ENCODE data around the gene HNRNPD.
"Not testable (repeated sequence)": the region's sequence is repeated elsewhere in the genome, so short reads cannot be mapped to it uniquely, and the experiment has no call there.

HNRNPD gene
- total RNA-seq, result 136 to 154 (median 141) reads per million in 3 donors

- peaks cover 2% of the 10 kb centered on the region for H3K36me3 ChIP-seq (ENCODE audit: control insufficient read depth, insufficient read depth, low read length)
- peaks cover 21% of the 10 kb centered on the region for H3K4me1 ChIP-seq (ENCODE audit: control insufficient read depth, insufficient read depth, low read length, poor library complexity, severe bottlenecking)
- H3K27me3 ChIP-seq (replicated peaks; ENCODE audit: control insufficient read depth, insufficient read depth, low read length, poor library complexity, severe bottlenecking), result no peaks in the 10 kb centered on the region
- no peaks in the 10 kb centered on the region for H3K9me3 ChIP-seq (ENCODE audit: control insufficient read depth, low read length)
- peak within 1 kb of the TSS; percentile 99 for H3K27ac ChIP-seq (ENCODE audit: insufficient read depth, low read length, poor library complexity, severe bottlenecking)
- DNase-seq, result peak; percentile 87 to 89 (median 87)
- peak within 1 kb of the TSS; percentile 99 for H3K4me3 ChIP-seq (ENCODE audit: insufficient read depth, low read depth, low read length, poor library complexity, severe bottlenecking)
Measured at GRCh38 chr4:82373816-82374625, at the start of gene HNRNPD. TSS of gene HNRNPD (minus strand) at chr4:82373991. CDS start at chr4:82373678, 313 bp downstream.

GRCh38 chr4:82422616-82423015 is 48.8 kb upstream of the HNRNPD start:
- H3K36me3 ChIP-seq (ENCODE audit: control insufficient read depth, insufficient read depth, low read length), result peaks cover 42% of the 10 kb centered on the region

GRCh38 chr4:82421796-82422560 is 48.2 kb upstream of the HNRNPD start:
- Histone ChIP-seq H3K27ac (ENCODE audit: insufficient read depth, low read length, poor library complexity, severe bottlenecking) (no peak overlapping the region), H3K4me3 (ENCODE audit: insufficient read depth, low read depth, low read length, poor library complexity, severe bottlenecking) (no peak overlapping the region), H3K27me3 (replicated peaks; ENCODE audit: control insufficient read depth, insufficient read depth, low read length, poor library complexity, severe bottlenecking) (no peaks in the 10 kb centered on the region), H3K36me3 (ENCODE audit: control insufficient read depth, insufficient read depth, low read length) (peaks cover 42% of the 10 kb centered on the region), H3K9me3 (ENCODE audit: control insufficient read depth, low read length) (no peaks in the 10 kb centered on the region), H3K4me1 (ENCODE audit: control insufficient read depth, insufficient read depth, low read length, poor library complexity, severe bottlenecking) (peaks cover 6% of the 10 kb centered on the region)
- no peak for DNase-seq

More at GRCh38 chr4:82422616-82423015, 48.8 kb upstream of the HNRNPD start:
- no peak overlapping the region for H3K27ac ChIP-seq (ENCODE audit: insufficient read depth, low read length, poor library complexity, severe bottlenecking)
- no peak overlapping the region for H3K4me3 ChIP-seq (ENCODE audit: insufficient read depth, low read depth, low read length, poor library complexity, severe bottlenecking)
- H3K4me1 ChIP-seq (ENCODE audit: control insufficient read depth, insufficient read depth, low read length, poor library complexity, severe bottlenecking), result peaks cover 12% of the 10 kb centered on the region
- H3K27me3 ChIP-seq (replicated peaks; ENCODE audit: control insufficient read depth, insufficient read depth, low read length, poor library complexity, severe bottlenecking), result no peaks in the 10 kb centered on the region
- no peak for DNase-seq
- H3K9me3 ChIP-seq (ENCODE audit: control insufficient read depth, low read length), result no peaks in the 10 kb centered on the region

DNA sequence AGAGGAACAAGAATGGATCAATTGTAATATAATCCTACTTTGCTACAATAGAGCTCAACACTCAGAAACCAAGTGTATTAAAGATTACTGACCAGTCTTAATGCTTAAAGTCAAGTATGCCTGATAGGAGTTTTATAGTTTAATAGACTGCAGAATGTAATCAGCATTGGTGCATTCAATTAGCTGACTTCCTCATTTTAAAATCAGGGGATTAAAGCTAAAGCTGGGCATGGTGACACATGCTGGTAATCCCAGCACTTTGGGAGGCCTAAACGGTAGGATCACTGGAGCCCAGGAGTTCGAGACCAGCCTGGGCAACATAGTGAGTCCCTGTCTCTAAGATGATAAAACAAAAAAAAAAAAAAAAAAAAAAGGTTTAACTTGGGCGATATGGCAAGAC is 45.7 kb upstream of the HNRNPD start:
- peaks cover 18% of the 10 kb centered on the region for H3K36me3 ChIP-seq (ENCODE audit: control insufficient read depth, insufficient read depth, low read length)
- no peaks in the 10 kb centered on the region for H3K4me1 ChIP-seq (ENCODE audit: control insufficient read depth, insufficient read depth, low read length, poor library complexity, severe bottlenecking)
- no peaks in the 10 kb centered on the region for H3K27me3 ChIP-seq (replicated peaks; ENCODE audit: control insufficient read depth, insufficient read depth, low read length, poor library complexity, severe bottlenecking)
- H3K4me3 ChIP-seq (ENCODE audit: insufficient read depth, low read depth, low read length, poor library complexity, severe bottlenecking), result no peak overlapping the region
- DNase-seq, result no peak
- H3K27ac ChIP-seq (ENCODE audit: insufficient read depth, low read length, poor library complexity, severe bottlenecking), result no peak overlapping the region
- no peaks in the 10 kb centered on the region for H3K9me3 ChIP-seq (ENCODE audit: control insufficient read depth, low read length)

GRCh38 chr4:82415922-82416365 is 42.2 kb upstream of the HNRNPD start:
- Histone ChIP-seq H3K4me3 (ENCODE audit: insufficient read depth, low read depth, low read length, poor library complexity, severe bottlenecking) (no peak overlapping the region), H3K36me3 (ENCODE audit: control insufficient read depth, insufficient read depth, low read length) (no peaks in the 10 kb centered on the region), H3K4me1 (ENCODE audit: control insufficient read depth, insufficient read depth, low read length, poor library complexity, severe bottlenecking) (no peaks in the 10 kb centered on the region), H3K27ac (ENCODE audit: insufficient read depth, low read length, poor library complexity, severe bottlenecking) (no peak overlapping the region), H3K27me3 (replicated peaks; ENCODE audit: control insufficient read depth, insufficient read depth, low read length, poor library complexity, severe bottlenecking) (no peaks in the 10 kb centered on the region), H3K9me3 (ENCODE audit: control insufficient read depth, low read length) (no peaks in the 10 kb centered on the region)
- DNase-seq, result no peak

- not testable (repeated sequence) for H3K36me3 ChIP-seq (ENCODE audit: control insufficient read depth, insufficient read depth, low read length); H3K4me1 ChIP-seq (ENCODE audit: control insufficient read depth, insufficient read depth, low read length, poor library complexity, severe bottlenecking); DNase-seq
Measured at GRCh38 chr4:82415061-82415460, 41.3 kb upstream of the HNRNPD start.

DNA sequence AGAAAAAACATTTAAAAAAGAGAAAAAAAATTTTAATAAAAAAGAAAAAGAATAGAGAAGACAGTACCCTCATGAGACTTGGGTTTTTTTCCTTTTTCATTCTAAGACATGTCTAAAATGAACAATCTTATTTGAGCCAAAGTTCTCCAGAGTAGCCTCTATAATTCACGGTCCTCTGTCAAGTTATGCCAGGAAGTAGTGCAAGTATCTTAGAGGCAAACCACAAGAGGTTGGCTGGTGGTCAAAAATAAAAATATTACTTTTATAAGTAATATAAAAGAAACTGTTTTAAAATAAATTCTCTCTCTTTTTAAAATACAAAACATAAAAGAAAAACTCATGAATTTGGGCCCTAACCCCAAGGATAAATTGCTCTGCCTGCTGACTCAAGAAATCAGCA is 29.9 kb upstream of the HNRNPD start:
- no peaks in the 10 kb centered on the region for H3K4me1 ChIP-seq (ENCODE audit: control insufficient read depth, insufficient read depth, low read length, poor library complexity, severe bottlenecking)
- no peaks in the 10 kb centered on the region for H3K9me3 ChIP-seq (ENCODE audit: control insufficient read depth, low read length)
- H3K36me3 ChIP-seq (ENCODE audit: control insufficient read depth, insufficient read depth, low read length), result no peaks in the 10 kb centered on the region
- no peak overlapping the region for H3K27ac ChIP-seq (ENCODE audit: insufficient read depth, low read length, poor library complexity, severe bottlenecking)
- no peaks in the 10 kb centered on the region for H3K27me3 ChIP-seq (replicated peaks; ENCODE audit: control insufficient read depth, insufficient read depth, low read length, poor library complexity, severe bottlenecking)
- no peak overlapping the region for H3K4me3 ChIP-seq (ENCODE audit: insufficient read depth, low read depth, low read length, poor library complexity, severe bottlenecking)
- no peak for DNase-seq

More at GRCh38 chr4:82415061-82415460, 41.3 kb upstream of the HNRNPD start:
- H3K27me3 ChIP-seq (replicated peaks; ENCODE audit: control insufficient read depth, insufficient read depth, low read length, poor library complexity, severe bottlenecking); H3K9me3 ChIP-seq (ENCODE audit: control insufficient read depth, low read length); H3K4me3 ChIP-seq (ENCODE audit: insufficient read depth, low read depth, low read length, poor library complexity, severe bottlenecking); H3K27ac ChIP-seq (ENCODE audit: insufficient read depth, low read length, poor library complexity, severe bottlenecking): not testable (repeated sequence)

DNA sequence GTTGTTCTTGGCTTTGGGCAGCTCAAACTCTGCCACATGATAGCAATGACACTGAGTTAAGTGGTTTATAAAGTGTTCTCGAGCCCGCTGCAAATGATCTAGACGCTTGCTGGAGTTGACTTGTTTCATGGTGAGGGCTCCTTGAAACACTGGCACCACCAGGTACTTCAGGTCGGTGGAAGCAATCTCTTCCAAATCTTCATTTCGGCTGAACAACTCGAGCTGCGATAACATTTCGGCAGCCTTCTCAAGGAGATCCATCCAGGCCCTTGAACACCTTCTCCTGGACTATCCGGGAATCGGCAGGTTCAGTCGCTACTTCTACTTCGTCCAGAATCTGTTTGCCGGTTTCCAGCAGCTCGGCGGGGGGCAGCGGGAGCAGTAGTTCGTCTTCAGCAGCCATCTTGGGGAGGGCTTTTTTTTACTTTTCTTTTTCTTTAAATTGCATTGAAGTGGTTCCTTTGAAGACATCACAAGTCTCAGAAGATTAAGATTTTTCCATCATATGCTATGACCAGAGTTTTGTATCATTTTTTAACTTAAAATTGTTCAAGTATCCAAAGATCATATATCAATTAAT is 28.5 kb upstream of the HNRNPD start:
- no peak overlapping the region for H3K4me3 ChIP-seq (ENCODE audit: insufficient read depth, low read depth, low read length, poor library complexity, severe bottlenecking)
- H3K9me3 ChIP-seq (ENCODE audit: control insufficient read depth, low read length), result no peaks in the 10 kb centered on the region
- no peaks in the 10 kb centered on the region for H3K27me3 ChIP-seq (replicated peaks; ENCODE audit: control insufficient read depth, insufficient read depth, low read length, poor library complexity, severe bottlenecking)
- no peak for DNase-seq
- no peaks in the 10 kb centered on the region for H3K4me1 ChIP-seq (ENCODE audit: control insufficient read depth, insufficient read depth, low read length, poor library complexity, severe bottlenecking)
- H3K27ac ChIP-seq (ENCODE audit: insufficient read depth, low read length, poor library complexity, severe bottlenecking), result no peak overlapping the region
- no peaks in the 10 kb centered on the region for H3K36me3 ChIP-seq (ENCODE audit: control insufficient read depth, insufficient read depth, low read length)

DNA sequence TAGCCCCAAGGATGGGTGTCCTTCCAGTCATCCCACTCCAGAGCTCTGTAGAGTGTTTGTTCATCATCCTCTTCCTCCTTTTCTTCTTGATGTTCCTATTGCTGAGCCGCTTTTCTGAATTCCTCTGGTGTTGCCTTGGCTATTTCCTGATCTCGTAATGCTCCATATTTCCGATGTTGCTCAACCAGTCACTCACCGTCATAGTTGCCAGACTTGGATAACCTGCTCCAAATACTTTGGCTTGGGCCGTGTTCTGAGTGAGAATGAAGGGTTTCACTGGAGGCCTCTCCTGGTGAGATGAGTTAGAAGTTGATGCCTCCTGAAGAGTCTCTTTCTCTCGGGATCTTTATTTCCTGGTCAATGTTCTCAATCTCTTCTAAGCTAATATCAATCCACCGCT is 27.8 kb upstream of the HNRNPD start:
- no peak for DNase-seq
- Histone ChIP-seq H3K36me3 (ENCODE audit: control insufficient read depth, insufficient read depth, low read length) (no peaks in the 10 kb centered on the region), H3K4me1 (ENCODE audit: control insufficient read depth, insufficient read depth, low read length, poor library complexity, severe bottlenecking) (no peaks in the 10 kb centered on the region), H3K27ac (ENCODE audit: insufficient read depth, low read length, poor library complexity, severe bottlenecking) (no peak overlapping the region), H3K9me3 (ENCODE audit: control insufficient read depth, low read length) (no peaks in the 10 kb centered on the region), H3K4me3 (ENCODE audit: insufficient read depth, low read depth, low read length, poor library complexity, severe bottlenecking) (no peak overlapping the region), H3K27me3 (replicated peaks; ENCODE audit: control insufficient read depth, insufficient read depth, low read length, poor library complexity, severe bottlenecking) (no peaks in the 10 kb centered on the region)

GRCh38 chr4:82398263-82398662 is 24.5 kb upstream of the HNRNPD start:
- H3K9me3 ChIP-seq (ENCODE audit: control insufficient read depth, low read length), result no peaks in the 10 kb centered on the region
- no peak overlapping the region for H3K4me3 ChIP-seq (ENCODE audit: insufficient read depth, low read depth, low read length, poor library complexity, severe bottlenecking)
- no peaks in the 10 kb centered on the region for H3K4me1 ChIP-seq (ENCODE audit: control insufficient read depth, insufficient read depth, low read length, poor library complexity, severe bottlenecking)
- H3K27ac ChIP-seq (ENCODE audit: insufficient read depth, low read length, poor library complexity, severe bottlenecking), result no peak overlapping the region
- H3K27me3 ChIP-seq (replicated peaks; ENCODE audit: control insufficient read depth, insufficient read depth, low read length, poor library complexity, severe bottlenecking), result no peaks in the 10 kb centered on the region
- no peaks in the 10 kb centered on the region for H3K36me3 ChIP-seq (ENCODE audit: control insufficient read depth, insufficient read depth, low read length)
- no peak for DNase-seq
